ENCODE measurements around the gene RALA. TPM values are rescaled to one million over a fixed set of nuclear protein-coding genes. Genes with fewer than 3 reads are reported as not detected.

The RALA gene
- total and polyA plus RNA-seq, 12 donors = 15.4 to 58.6 (median 30.4) TPM

GRCh38 chr7:39580149-39580874 is 43.1 kb upstream of the RALA start:
- H3K27ac ChIP-seq = no peak overlapping the region
- no peak overlapping the region for H3K4me3 ChIP-seq
- DNase-seq = peak; percentile 79 to 94 (median 88)
- no peaks in the 10 kb centered on the region for H3K4me1 ChIP-seq (replicated peaks in 1 of 2)
- H3K36me3 ChIP-seq (replicated peaks in 1 of 2) = peaks cover 0 to 5% of the 10 kb centered on the region in 2 donors
- intact Hi-C loops (cut with DNase I) = loop anchor here (2.0 kb wide), 2 partner anchors 164 to 166 kb away; no protein-coding TSS in a partner anchor
- no peaks in the 10 kb centered on the region for H3K9me3 ChIP-seq (replicated peaks in 1 of 3)
- TF ChIP-seq CTCF (IDR thresholded peaks at IDR 0.05) (peak; percentile 74 to 96 (median 90)), POLR2A (IDR thresholded peaks at IDR 0.05) (no peak)
- no peaks in the 10 kb centered on the region for H3K27me3 ChIP-seq
- 11 to 16% (median 14%) methylated on average over 8 of the region's 8 CpGs for WGBS, 4 donors

GRCh38 chr7:39582536-39582935 is 40.8 kb upstream of the RALA start:
- H3K36me3 ChIP-seq (replicated peaks in 1 of 2) = peaks cover 0 to 5% of the 10 kb centered on the region in 2 donors
- intact Hi-C loops (cut with DNase I) = no loop called here
- H3K27me3 ChIP-seq = no peaks in the 10 kb centered on the region
- 68 to 75% (median 73%) methylated on average over 2 of the region's 2 CpGs for WGBS, 4 donors
- DNase-seq = no peak
- H3K9me3 ChIP-seq (replicated peaks in 1 of 3) = no peaks in the 10 kb centered on the region
- no peak overlapping the region for H3K4me3 ChIP-seq
- TF ChIP-seq CTCF (IDR thresholded peaks at IDR 0.05) (no peak), POLR2A (IDR thresholded peaks at IDR 0.05) (no peak)
- no peaks in the 10 kb centered on the region for H3K4me1 ChIP-seq (replicated peaks in 1 of 2)
- H3K27ac ChIP-seq = no peak overlapping the region

- no peak for DNase-seq
- TF ChIP-seq CTCF (IDR thresholded peaks at IDR 0.05) (no peak), POLR2A (IDR thresholded peaks at IDR 0.05) (no peak)
- Histone ChIP-seq H3K4me3 (no peak overlapping the region), H3K27ac (no peak overlapping the region), H3K36me3 (replicated peaks in 1 of 2) (peaks cover 0 to 3% of the 10 kb centered on the region in 2 donors), H3K9me3 (replicated peaks in 1 of 3) (no peaks in the 10 kb centered on the region), H3K4me1 (replicated peaks in 1 of 2) (no peaks in the 10 kb centered on the region), H3K27me3 (no peaks in the 10 kb centered on the region)
- intact Hi-C loops (cut with DNase I) = no loop called here
- 85 to 94% (median 91%) methylated on average over 2 of the region's 2 CpGs for WGBS, 4 donors
Measured at GRCh38 chr7:39583539-39583938, 39.8 kb upstream of the RALA start.

GRCh38 chr7:39587393-39587792 is 36.0 kb upstream of the RALA start:
- Histone ChIP-seq H3K27ac (no peak overlapping the region), H3K4me1 (replicated peaks in 1 of 2) (peaks cover 12% of the 10 kb centered on the region in 2 donors), H3K36me3 (replicated peaks in 1 of 2) (no peaks in the 10 kb centered on the region), H3K4me3 (no peak overlapping the region), H3K27me3 (no peaks in the 10 kb centered on the region), H3K9me3 (replicated peaks in 1 of 3) (no peaks in the 10 kb centered on the region)
- intact Hi-C loops (cut with DNase I) = no loop called here
- DNase-seq = no peak
- no peak for TF ChIP-seq POLR2A (IDR thresholded peaks at IDR 0.05)
- no peak for TF ChIP-seq CTCF (IDR thresholded peaks at IDR 0.05)
